HL-60 (cell line): ENCODE measurements around the gene CCNT2.

Experiments
- DNase-seq, 2 experiments: peaks; one replicate each; pipeline ENCODE4 v3.0.0-alpha.2; 2010 to 2020; ENCODE audit warnings: low read depth in 1 of 2, low spot score in 1 of 2
- H3K27ac ChIP-seq: fragments of 250-450 bp; sonication (Bioruptor Pico); replicated peaks from 2 replicates; pipeline ENCODE4 v1.5.1; 2020; ENCODE audit warnings: mild to moderate bottlenecking, moderate library complexity
- H3K27me3 ChIP-seq: fragments of 250-450 bp; sonication (Bioruptor Pico); 2 replicates; pipeline ENCODE4 v1.5.1; 2021; ENCODE audit warnings: mild to moderate bottlenecking, moderate library complexity; ENCODE audit not compliant: insufficient read depth, poor library complexity, severe bottlenecking
- H3K4me3 ChIP-seq: replicated peaks from 2 replicates; pipeline ENCODE4 v1.5.1; 2011; ENCODE audit warnings: mild to moderate bottlenecking, control low read depth, low read length; ENCODE audit not compliant: insufficient read depth
- CTCF ChIP-seq: IDR thresholded peaks from one replicate; pipeline ENCODE4 v1.5.1; 2011; ENCODE audit warnings: low read length, control low read depth, inconsistent platforms; ENCODE audit not compliant: insufficient read depth
- GABPA ChIP-seq: IDR thresholded peaks from 2 replicates; pipeline ENCODE4 v1.6.1; 2012; ENCODE audit warnings: low read depth
- POLR2AphosphoS5 ChIP-seq: IDR thresholded peaks from 2 replicates; pipeline ENCODE4 v1.6.1; 2012; ENCODE audit warnings: low read depth
- REST ChIP-seq: IDR thresholded peaks from 2 replicates; pipeline ENCODE4 v1.6.1; 2012; ENCODE audit warnings: low read depth; ENCODE audit not compliant: insufficient replicate concordance
- SPI1 ChIP-seq: IDR thresholded peaks from 2 replicates; pipeline ENCODE4 v1.6.1; 2012; ENCODE audit warnings: low read depth, mild to moderate bottlenecking, borderline replicate concordance
- long read RNA-seq: library from polyadenylated mRNA; unstranded; transcript quantifications from one replicate; pipeline ENCODE4 v2.0.0, GENCODE V29; 2020

CCNT2 gene
- long read RNA-seq, full-length matches to known transcripts: 66 of 121 reads
- long read RNA-seq, partial matches to known transcripts: 10 of 121 reads
- long read RNA-seq, other reads (novel, unspliced or antisense): 45 of 121 reads

- TF ChIP-seq POLR2AphosphoS5 (peak; percentile 90), GABPA (no peak), REST (no peak), SPI1 (peak; percentile 66; the same call in 1 of the 2 replicates), CTCF (no peak)
- H3K4me3 ChIP-seq: peak within 1 kb of the TSS; percentile 81
- peak; percentile 95 to 99 for DNase-seq
- H3K27ac ChIP-seq: peak within 1 kb of the TSS; percentile 98
- no peaks in the 10 kb centered on the region for H3K27me3 ChIP-seq
Measured at GRCh38 chr2:134918526-134919340, at the start of gene CCNT2. CCNT2 (plus strand) TSS chr2:134918822; CDS start chr2:134918855, 33 bp downstream.

- DNase-seq: no peak
- Histone ChIP-seq H3K4me3 (no peak overlapping the region), H3K27me3 (no peaks in the 10 kb centered on the region), H3K27ac (no peak overlapping the region)
- TF ChIP-seq REST: no peak
- no peak for TF ChIP-seq CTCF
- no peak for TF ChIP-seq SPI1
- TF ChIP-seq POLR2AphosphoS5: no peak
- TF ChIP-seq GABPA: no peak
Measured at GRCh38 chr2:134869946-134870736, 48.5 kb upstream of the CCNT2 start.

- no peak for TF ChIP-seq CTCF
- TF ChIP-seq POLR2AphosphoS5: no peak
- no peak for TF ChIP-seq SPI1
- TF ChIP-seq GABPA: no peak
- TF ChIP-seq REST: no peak
- no peak overlapping the region for H3K27ac ChIP-seq
- no peak for DNase-seq
- no peaks in the 10 kb centered on the region for H3K27me3 ChIP-seq
- no peak overlapping the region for H3K4me3 ChIP-seq
Measured at GRCh38 chr2:134873152-134873551, 45.5 kb upstream of the CCNT2 start.
